HG02870 (cell line): ENCODE data around the gene CLDN4.
"Not testable (repeated sequence)": the region's sequence is repeated elsewhere in the genome, so short reads cannot be mapped to it uniquely, and the experiment has no call there.

Source experiments
- ATAC-seq: cut with Tn5 transposase; IDR thresholded peaks from one replicate; pipeline ENCODE4 v1.9.1; 2021; ENCODE audit warnings: mild to moderate bottlenecking, moderate library complexity; ENCODE audit not compliant: unreplicated experiment

The CLDN4 gene

DNA sequence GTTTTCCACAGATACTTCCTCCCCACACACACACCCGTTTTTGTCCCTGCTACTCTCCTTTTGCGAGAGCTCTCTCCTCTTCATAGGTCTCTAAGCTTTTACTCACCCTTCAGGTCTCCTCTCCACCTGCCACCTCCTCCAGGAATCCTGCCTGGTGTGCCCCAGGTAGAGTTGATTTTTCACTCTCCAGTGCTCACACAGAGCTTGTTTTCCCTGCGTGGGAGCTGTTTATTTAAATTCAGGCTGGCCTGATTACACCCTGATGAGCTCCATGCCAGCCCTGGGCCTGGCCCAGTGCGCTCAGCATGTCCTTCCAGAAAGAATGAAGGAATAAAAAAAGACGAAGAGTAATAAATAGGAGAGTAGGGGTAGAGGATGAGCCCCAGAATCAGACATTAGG lies 7.5 kb upstream of the CLDN4 start:
- no peak for ATAC-seq

GRCh38 chr7:73823873-73824592 lies 6.8 kb upstream of the CLDN4 start:
- no peak for ATAC-seq

DNA sequence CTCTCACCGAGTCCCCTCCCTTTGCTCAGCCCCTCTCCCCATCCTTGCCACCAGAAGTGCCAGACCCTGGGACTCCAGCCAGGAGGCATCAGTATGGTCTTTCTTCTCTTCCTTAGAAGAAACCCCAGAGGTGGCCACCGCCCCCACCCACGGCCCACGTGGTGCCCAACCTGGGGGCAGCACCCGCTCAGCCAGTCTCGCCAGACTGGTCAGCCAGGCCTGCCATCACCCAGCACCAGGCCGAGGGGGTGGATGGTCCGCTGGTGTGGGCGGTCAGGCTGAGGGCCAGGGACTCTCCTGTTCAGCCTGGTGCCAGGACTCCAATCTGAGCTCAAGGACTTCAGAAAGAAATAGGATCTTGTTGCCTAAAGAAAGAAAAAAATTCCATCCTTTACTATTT lies 5.8 kb upstream of the CLDN4 start:
- no peak for ATAC-seq

- ATAC-seq, result no peak
These were observed 3.2 kb upstream of the CLDN4 start for GRCh38 chr7:73827567-73828106.

DNA sequence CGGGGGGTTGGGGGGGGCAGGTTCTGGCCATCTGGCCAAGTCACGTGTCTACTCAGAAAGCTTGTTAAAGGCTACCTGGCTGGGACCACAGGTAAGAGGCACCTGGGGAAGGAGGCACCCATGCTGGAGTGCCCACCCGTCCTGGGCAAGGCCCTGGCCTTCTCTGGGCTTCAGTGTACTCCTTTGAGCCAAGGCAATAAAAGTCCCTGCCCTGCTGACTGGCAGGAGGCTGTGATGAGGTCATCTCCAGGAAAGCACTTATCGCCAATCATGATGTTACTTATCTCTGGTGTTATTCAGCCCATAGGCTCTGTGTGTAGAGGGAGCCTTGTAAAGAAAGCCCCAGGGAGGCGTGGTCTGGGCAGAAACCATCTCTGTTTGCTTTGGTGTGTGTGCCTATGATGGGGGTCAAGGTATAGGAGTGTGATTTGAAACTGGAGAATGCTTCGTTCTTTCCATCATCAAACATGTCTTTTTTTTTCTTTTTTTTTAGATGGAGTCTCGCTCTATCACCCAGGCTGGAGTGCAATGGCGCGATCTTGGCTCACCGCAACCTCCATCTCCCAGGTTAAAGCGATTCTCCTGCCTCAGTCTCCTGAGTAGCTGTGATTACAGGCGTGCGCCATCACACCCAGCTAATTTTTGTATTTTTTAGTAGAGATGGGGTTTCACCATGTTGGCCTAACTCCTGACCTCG lies 2.5 kb upstream of the CLDN4 start:
- no peak for ATAC-seq

- ATAC-seq, result no peak
These were observed 1.8 kb upstream of the CLDN4 start for GRCh38 chr7:73828972-73829371.

DNA sequence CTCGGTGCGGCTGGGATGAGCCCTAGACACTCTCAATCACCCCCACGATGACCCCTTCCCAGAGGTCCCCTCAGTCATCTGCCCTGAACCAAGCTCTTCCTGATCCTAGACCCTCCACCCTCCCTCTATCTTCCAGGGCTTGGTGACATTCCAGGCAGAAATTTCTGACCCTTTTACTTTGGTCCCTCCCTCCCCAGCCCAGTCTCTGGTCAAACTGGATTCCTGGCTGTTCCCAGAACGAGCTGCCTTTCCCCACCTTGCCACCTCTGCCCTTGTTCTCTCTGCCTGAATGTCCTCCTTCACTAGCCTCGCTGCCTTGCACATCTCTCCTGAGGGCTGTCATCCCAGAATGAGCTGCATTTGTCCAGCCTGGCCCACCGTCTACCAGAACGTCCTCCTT lies 1.3 kb upstream of the CLDN4 start:
- ATAC-seq, result no peak

DNA sequence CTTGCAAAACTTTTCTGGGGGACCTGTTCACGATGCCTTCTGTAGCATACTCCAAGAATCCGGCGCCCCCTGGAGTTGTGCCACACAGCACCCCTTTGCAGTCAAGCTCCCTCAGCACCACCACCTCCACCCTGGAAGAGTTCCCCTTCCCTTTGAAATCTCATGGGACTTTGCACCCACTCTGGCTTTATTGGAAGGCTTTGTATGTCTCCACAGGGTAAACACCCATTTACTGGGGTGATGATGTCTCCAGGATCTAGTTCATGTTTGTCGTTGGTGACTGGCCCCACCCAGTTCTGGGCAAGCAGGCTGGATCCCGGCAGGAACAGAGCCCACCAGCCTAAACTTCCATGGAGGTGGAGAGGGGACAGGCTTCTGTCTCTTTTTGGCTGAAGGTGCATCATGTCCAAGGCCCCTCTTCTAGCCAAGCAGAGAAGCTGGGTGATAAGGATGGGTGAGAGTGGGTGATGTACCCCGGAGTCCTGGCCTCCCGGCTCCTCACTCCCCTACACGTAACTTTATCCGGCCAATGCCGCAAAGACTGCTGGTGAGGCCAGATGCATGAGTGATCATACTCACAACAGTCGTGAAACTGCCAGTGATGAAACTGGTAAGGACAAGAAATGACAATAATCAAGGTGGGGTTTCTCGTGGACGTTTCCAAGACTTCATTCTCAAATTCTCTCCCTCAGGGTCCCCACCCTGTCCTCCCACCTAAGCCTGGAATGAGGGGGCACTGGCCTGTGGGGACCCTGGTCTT lies 695 bp upstream of the CLDN4 start:
- ATAC-seq, result no peak

- no peak for ATAC-seq
These were observed 713 bp downstream of the CLDN4 start for GRCh38 chr7:73831584-73831833.

DNA sequence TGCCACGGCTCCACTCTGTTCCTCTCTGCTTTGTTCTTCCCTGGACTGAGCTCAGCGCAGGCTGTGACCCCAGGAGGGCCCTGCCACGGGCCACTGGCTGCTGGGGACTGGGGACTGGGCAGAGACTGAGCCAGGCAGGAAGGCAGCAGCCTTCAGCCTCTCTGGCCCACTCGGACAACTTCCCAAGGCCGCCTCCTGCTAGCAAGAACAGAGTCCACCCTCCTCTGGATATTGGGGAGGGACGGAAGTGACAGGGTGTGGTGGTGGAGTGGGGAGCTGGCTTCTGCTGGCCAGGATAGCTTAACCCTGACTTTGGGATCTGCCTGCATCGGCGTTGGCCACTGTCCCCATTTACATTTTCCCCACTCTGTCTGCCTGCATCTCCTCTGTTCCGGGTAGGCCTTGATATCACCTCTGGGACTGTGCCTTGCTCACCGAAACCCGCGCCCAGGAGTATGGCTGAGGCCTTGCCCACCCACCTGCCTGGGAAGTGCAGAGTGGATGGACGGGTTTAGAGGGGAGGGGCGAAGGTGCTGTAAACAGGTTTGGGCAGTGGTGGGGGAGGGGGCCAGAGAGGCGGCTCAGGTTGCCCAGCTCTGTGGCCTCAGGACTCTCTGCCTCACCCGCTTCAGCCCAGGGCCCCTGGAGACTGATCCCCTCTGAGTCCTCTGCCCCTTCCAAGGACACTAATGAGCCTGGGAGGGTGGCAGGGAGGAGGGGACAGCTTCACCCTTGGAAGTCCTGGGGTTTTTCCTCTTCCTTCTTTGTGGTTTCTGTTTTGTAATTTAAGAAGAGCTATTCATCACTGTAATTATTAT lies 1.2 kb downstream of the CLDN4 start:
- no peak for ATAC-seq

DNA sequence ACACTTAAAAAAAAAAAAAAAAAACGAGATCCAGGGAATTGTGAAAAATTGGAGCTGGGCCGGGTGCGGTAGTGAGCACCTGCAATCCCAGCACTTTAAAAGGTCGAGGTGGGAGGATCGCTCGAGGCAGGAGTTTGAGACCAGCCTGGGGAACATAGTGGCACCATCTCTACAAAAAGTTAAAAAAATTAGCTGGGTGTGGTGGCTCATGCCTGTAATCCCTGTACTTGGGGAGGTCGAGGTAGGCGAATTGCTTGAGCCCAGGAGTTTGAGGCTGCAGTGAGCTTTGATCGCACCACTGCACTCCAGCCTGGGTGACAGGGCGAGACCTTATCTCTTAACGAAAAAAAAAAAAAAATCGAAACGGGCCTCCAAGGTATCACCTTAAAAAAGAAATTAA lies 2.0 kb downstream of the CLDN4 start:
- no peak for ATAC-seq

GRCh38 chr7:73833251-73833919 lies 2.6 kb downstream of the CLDN4 start:
- no peak for ATAC-seq

GRCh38 chr7:73834626-73835191 lies 3.9 kb downstream of the CLDN4 start:
- no peak for ATAC-seq

DNA sequence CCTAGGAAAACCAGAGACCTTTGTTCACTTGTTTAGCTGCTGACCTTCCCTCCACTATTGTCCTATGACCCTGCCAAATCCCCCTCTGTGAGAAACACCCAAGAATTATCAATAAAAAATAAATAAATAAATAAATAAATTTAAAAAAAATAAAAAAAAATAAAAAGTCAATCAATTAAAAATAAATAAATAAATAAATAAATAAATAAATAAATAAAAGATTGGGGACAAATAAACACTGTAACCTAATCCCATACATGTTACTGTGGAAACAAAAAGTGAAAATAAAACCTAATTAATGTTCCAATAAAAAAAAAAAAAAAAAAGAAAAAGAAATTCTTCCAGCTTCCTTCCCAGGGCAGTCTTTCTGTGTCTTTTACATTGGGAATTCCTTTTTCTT lies 6.4 kb downstream of the CLDN4 start:
- ATAC-seq, result not testable (repeated sequence)

DNA sequence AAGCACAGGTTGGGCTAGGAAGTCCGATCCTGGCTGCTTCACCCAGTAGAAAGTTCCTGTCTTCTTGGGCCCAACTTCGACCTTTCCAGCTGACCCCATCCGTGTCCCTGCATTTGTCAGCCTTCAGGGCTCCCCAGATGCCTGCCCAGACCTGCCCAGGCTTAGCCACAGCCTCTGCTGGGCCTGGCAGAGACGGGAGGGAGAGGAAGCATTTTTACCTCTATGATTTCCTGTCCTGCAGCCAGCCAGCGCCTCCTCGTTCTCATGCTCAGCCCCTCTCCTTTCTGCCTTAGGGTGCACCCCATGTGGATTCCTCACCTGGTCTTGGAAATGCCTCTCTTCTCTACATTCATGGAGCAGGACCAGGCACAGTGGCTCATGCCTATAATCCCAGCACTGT lies 7.8 kb downstream of the CLDN4 start:
- ATAC-seq, result no peak

DNA sequence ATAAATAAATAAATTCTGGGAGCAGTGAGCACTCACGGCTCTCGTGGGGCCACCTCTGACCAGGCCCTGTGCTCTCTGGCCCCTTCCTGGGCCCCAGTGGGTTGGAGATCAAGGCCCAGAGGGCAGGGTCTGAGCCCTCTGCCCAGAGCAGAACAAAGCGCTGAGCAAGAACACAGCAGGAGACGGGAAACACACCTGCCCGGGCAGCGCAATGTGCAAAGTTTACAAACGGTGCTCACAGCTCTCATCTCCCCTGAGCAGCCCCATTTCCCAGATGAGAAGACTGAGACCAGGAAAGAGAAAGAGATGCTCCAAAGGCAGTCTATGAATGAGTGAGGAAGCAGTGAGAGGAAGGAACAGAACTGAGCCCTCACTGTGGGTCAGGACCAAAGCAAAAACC lies 8.5 kb downstream of the CLDN4 start:
- no peak for ATAC-seq

DNA sequence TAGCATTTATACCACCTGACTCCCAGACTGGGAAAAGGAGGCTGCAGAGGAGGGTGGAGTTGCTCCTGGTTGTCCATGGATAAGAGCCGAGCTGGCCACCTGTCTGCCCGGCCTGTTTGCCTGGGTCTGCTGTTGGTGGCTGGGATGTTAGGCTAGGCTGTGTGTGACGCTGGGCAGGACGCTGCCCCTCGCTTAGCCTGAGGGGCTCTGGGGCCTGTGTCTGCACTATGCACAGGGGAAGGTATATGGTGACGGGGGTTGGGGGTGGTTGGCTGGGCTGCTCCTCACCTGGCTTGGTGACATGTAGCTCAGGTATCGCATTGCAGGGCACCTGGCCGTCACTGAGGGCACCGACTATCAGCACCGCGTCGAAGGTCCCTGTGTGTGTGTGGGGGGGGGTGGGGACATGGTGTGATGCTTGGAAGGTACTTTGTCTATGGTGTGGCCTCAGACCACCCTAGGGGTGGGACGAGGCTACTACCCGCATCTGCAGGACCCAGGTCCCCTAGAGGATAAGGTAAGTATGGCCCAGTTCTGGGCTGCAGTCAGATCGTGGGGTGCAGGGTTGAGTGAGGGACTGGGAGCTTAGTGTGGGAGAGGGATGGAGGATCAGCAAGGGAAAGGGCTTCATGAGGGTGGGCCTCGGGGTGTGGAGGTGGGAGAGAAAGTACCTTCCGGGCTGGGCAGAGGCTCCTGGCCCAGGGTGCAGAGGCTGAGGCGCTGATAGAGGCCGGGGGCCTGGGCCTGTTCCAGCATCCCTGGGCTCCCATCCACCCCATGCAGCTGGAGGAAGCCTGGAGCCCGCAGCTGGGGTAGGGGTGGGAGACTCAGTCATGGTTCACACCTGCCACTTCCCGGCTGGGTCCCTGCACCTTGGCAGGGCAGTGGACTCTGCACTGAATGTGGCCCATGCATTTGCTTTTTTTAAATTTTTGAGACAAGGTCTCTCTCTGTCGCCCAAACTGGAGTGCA lies 9.2 kb downstream of the CLDN4 start:
- no peak for ATAC-seq

DNA sequence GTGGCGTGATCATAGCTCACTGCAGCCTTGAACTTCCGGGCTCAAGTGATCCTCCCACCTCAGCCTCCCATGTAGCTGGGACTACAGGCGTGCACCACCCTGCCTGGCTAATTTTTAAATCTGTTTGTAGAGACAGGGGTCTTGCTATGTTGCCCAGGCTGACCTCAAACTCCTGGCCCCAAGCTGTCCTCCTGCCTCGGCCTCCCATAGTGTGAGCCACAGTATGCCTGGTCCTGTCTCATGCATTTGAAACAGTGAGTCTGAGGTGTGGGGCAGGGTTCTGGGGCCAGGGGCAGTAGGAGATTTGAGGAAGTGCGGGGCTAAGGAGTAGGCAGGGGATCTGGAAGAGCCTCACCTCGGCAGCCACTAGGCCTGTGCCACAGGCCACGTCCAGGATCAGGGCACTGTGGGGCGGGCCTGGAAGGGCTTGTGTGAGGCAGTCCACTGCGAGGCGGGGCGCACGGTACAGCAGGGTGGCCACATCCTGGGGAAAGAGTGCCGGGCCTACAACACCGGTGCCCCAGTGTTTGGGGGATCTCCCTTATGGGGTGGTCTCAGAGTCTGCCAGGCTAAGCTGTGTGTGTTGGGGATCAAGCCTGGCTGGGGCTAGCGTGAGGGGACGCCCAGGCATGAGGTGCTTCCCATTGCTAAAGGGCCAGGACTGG lies 10.1 kb downstream of the CLDN4 start:
- no peak for ATAC-seq

DNA sequence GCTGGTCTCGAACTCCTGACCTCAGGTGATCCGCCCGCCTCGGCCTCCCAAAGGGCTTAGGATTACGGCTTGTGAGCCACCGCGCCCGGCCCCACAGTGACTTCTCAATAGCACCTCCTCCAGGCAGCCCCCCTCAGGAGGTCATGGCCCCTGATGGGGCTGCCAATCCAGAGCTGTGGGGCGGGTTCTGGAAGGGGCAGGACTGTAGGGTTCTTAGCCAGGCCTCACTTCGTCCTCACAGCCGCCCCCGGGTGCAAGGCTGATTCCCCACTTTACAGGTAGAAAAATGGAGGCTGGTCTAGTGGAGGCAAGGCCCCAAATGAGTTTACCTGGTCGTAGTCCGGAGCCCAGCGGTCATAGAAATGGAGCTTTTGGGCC lies 10.9 kb downstream of the CLDN4 start:
- ATAC-seq, result no peak
